HG03066 (cell line): ENCODE results near the gene SYTL3.
A peak's percentile ranks its signal among the peaks of the same experiment; 100 is the strongest.
"Not testable (repeated sequence)": the region's sequence is repeated elsewhere in the genome, so short reads cannot be mapped to it uniquely, and the experiment has no call there.

Source experiments
- ATAC-seq: cut with Tn5 transposase; IDR thresholded peaks from one replicate; pipeline ENCODE4 v1.9.1; 2021; ENCODE audit warnings: low read depth; ENCODE audit not compliant: unreplicated experiment

The SYTL3 gene

GRCh38 chr6:158661156-158661685, 11.4 kb downstream of the SYTL3 start:
- no peak for ATAC-seq

DNA sequence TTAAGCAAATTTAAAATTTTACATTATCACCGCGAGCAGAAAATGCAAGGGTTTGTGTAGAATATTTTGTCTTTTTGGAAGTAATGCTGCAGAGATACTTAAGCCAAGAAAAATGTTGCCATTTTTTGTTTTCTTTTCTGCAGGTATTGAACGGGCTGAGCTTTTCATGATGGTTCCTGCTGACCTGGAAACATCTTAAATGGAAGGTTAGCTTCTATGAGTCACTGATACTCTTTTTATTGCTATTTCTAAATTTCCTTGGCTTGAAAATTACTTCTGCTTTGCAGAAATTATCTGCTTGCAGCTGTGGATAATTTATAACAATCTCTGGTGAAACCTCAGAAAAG, 12.7 kb downstream of the SYTL3 start:
- ATAC-seq = no peak

GRCh38 chr6:158662954-158663624, 13.2 kb downstream of the SYTL3 start:
- no peak for ATAC-seq

DNA sequence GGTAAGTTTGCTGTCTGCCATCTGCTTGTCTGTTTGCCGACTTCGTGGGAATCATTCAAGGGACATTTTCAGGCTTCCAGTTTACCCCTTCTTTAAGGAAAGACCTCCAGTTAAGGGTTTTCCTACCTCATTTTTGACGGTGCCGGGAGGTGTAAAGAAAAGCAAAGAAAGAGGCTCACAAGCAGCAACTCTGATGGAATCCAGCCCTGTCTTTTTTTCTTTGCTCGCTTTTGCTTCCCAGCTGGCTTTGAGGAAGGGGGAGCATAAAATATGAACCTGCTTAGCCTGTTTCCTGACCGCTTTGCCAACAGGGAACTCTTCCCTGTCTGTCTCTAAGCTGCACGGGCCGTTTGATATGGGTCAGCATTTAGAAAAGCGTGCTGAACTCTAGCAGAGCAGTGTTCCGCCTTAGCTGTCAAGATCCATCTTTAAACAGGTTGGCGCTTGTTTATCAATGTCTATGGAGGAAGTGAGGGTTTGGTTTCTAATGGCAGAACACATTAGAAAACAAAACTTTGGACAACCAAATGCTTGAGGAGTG, 13.8 kb downstream of the SYTL3 start:
- no peak for ATAC-seq

DNA sequence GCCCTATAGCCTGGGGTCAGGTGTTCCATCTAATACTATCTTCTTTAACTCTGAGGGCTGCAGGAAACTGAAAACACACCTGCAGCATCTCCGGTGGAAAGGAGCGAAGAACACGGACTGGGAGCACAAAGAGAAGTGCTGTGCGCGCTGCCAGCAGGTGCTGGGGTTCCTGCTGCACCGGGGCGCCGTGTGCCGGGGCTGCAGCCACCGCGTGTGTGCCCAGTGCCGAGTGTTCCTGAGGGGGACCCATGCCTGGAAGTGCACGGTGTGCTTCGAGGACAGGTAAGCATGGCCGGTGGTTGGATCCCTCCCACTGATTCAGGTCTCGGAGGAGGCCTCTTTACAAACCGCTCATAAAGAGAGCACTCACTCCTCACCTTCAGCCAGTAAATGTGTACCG, 15.5 kb downstream of the SYTL3 start:
- no peak for ATAC-seq

DNA sequence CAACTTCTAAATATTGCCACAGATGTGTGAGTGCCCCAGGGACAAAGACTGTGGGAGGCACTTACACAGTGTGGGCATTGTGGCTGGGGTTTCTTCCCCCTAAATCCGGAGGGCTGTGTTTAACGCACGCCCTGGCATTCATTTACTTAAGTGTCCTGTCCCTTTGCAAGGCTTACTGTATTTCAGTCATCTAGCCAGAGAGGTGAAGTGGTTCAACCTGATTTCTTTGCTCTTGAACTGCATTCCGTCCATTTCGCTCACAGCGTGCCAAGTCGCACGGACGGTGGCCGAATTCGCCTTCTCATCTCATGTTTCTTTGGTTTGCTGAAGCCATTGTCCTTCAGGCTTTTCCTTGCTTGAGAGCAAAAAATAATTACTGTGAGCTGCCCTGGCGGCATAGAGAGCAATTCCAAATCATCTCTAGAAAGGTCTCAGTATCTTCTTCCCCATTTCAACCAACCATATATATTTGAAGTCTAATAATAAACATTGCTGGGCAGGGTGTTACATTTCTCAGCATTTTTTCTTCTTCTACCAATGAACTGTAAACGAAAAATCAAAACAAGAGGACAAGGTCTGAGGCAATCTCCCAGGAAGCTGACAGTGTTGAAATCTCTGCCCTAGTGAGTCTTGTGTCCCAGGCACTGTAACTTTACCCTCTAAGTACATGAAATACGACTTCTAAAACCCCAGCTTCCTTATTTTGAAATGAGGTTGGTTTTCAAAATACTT, 16.9 kb downstream of the SYTL3 start:
- no peak for ATAC-seq

- no peak for ATAC-seq
Observed at GRCh38 chr6:158667360-158667981, 17.6 kb downstream of the SYTL3 start.

- ATAC-seq = no peak
Observed at GRCh38 chr6:158668707-158669103, 18.9 kb downstream of the SYTL3 start.

DNA sequence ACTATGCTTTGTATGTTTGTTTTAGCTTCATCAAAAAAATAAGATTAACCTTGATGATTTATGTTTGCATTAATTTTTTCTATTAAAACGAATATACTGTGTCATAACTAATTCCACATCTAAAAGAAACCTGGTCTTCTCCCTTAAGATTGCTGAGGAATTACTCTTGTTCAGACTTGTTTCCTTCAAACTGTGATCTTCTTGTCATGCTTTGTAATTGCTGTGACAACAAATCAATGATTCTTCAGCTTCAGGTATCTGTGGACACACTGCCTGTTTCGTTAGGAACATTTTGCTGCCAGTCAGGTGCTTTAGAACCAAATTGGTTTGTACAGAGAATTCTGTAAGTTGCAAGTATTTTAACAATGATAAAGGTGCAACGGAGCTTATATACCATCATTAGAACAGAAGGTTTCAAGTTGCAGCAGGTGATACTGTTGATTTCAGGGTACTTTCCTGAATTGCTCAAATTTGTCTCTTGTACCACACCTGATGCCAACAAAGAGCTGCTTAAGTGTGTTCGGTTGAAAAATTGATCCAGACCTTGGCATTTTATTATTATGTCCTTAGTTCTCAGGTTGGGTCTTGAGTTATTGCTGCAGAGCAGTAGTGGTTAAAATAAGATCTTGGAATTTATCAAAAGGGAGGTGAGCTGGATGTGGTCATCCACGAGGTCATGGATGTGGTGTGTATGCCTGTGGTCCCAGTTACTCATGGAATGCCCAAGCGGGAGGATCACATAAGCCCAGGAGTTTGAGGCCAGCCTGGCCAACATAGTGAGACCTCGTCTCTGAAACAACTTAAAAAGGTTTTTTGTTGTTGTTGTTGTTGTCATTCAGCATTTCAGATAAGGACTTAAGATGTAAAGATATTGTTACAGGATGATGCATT, 19.5 kb downstream of the SYTL3 start:
- ATAC-seq = no peak

DNA sequence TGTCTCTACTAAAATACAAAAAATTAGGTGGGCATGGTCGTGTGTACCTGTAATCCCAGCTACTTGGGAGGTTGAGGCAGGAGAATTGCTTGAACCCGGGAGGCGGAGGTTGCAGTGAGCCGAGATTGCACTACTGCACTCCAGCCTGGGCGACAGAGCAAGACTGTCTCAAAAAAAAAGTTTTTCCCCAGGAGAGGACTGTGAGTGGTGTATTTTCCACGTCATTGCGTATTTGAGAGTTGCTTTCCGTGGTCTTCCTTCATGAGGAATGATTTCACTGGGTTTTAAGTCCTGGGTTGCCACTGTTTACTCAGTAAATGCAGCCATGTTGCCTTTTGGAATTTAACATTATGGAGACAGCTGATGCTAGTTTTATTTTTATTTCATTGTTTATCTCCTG, 22.3 kb downstream of the SYTL3 start:
- ATAC-seq = not testable (repeated sequence)

DNA sequence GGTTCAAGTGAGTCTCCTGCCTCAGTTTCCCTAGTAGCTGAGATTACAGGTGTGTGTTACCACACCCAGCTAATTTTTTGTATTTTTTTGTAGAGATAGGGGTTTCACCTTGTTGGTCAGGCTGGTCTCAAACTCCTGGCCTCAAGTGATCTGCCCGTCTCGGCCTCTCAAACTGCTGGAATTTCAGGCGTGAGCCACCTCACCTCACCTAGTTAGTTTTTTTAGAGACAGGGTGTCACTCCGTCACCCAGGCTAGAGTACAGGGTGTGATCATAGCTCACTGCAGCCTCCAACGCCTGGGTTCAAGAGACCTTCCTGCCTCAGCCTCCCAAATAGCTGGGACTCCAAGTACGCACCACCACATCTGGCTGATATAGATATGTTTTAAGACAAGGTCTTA, 22.9 kb downstream of the SYTL3 start:
- no peak for ATAC-seq

- no peak for ATAC-seq
Observed at GRCh38 chr6:158674342-158675131, 24.7 kb downstream of the SYTL3 start.

GRCh38 chr6:158677094-158677493, 27.2 kb downstream of the SYTL3 start:
- ATAC-seq = not testable (repeated sequence)

DNA sequence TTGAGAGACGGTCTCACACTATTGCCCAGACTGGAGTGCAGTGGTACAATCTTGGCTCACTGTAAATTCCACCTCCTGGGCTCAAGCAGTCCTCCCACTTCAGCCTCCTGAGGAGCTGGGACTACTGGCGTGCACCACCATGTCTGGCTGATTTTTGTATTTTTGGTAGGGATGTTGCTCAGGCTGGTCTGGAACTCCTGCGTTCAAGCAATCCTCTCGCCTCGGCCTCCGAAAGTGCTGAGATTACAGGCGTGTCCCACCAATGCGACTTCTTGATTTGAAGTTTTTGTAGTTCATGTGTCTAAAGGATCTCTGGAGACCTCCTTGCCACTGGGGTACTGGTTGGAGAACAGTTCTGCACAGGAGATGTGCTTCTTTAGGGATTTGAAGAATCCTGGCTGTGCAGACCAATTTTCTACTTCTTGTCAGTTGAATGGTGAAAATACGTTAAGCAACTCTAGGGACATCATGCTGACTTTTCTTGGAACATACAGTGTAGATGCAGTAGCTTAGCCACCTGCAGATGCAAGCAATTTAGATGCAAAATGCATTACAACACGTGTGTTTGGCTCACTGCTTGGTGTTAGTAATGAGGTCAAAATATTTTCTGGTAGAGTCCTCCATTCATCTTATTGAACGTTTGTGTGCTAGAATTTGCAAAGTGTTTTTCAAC, 28.2 kb downstream of the SYTL3 start:
- no peak for ATAC-seq

DNA sequence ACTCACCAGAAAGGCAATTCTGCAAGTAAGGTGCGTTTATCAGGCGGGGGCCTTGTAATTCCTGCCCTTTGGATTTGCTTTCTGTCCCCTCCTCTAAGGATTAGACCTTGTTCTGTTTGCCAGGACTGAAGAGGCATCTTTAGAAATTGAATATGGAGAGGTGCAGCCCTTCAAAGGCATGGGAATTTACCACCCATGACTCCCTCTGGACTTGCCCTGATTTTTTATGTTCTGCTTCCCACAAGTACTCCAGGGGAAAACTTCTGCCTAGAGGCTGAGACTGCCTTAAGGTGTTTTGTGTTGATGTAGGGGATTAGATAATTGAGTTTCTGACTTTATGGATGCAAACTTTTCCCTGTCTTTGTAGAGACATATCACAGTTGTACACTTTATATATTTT, 30.2 kb downstream of the SYTL3 start:
- ATAC-seq = no peak

GRCh38 chr6:158680481-158680880, 30.6 kb downstream of the SYTL3 start:
- ATAC-seq = no peak

DNA sequence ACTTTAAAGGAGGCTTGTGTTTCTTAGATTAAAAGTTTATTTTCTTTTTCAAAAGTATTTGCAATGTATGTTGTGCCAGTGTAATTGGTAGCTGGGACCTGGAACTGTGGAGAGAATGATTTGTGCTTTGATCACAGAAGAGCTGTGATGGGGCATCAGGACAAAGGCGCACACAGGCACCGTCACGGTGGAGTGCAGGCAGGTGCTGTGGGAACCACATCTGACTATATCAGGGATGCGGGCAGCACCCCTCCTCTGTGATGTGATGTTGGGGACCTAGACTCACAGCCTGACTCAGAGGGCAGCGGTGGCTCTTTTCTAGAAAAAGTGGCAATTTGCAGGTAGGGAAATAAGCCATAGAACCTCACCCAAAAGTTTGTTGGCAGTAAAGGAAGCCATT, 34.5 kb downstream of the SYTL3 start:
- ATAC-seq = no peak

- ATAC-seq = no peak
Observed at GRCh38 chr6:158684745-158685324, 35.0 kb downstream of the SYTL3 start.

DNA sequence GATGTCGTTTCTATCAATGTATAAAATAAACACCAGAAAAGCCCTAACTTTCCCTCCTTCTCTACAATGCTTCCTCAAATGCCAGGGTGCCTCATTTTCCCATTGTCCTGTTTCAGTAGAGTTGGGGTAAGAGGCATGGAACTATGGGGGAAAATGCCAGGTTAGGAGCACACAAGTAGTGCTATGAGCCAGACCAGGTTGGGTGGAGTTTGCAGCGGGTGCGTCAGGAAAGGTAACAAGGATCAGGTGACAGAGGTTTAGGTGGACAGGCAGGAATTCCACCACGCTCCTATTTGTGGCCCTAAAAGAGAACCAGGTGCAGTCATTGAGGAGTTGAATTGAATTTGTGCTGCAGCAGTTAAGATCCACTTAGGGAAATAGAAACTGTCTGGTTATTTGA, 36.5 kb downstream of the SYTL3 start:
- peak; percentile 12 for ATAC-seq
